Measurements from ENCODE around the gene OR52H1.

DNA sequence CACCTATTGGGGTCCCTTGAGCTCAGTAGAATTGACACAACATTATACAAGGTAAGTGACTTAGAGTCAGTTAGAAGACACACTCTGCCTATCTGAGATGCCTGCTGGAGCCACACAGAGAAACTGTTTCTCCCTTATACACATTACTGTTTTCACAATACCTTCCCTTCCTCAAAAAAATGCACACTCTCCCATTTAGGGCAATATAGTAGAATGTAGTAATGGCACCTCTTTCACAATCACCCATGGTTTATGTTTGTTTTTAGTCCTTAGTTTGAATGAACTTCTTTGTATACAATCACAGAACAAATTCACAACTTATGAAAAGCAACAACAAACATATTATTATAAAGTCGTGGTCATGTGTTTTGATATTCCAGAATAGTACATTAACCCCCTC is 14.3 kb downstream of the OR52H1 start:
- TF ChIP-seq, protein P1, sequence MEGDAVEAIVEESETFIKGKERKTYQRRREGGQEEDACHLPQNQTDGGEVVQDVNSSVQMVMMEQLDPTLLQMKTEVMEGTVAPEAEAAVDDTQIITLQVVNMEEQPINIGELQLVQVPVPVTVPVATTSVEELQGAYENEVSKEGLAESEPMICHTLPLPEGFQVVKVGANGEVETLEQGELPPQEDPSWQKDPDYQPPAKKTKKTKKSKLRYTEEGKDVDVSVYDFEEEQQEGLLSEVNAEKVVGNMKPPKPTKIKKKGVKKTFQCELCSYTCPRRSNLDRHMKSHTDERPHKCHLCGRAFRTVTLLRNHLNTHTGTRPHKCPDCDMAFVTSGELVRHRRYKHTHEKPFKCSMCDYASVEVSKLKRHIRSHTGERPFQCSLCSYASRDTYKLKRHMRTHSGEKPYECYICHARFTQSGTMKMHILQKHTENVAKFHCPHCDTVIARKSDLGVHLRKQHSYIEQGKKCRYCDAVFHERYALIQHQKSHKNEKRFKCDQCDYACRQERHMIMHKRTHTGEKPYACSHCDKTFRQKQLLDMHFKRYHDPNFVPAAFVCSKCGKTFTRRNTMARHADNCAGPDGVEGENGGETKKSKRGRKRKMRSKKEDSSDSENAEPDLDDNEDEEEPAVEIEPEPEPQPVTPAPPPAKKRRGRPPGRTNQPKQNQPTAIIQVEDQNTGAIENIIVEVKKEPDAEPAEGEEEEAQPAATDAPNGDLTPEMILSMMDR (conservative IDR thresholded peaks at IDR 0.05; ENCODE audit: low read length), result no peak
- no peak for TF ChIP-seq EZH2phosphoT487 (IDR thresholded peaks at IDR 0.05; ENCODE audit: borderline replicate concordance)

All from Loucy (cell line).